SK-N-MC (cell line): ENCODE measurements around the gene GET4.

Source experiments
- EZH2 ChIP-seq: fragments of 200-600 bp; sonication (generic); IDR thresholded peaks from one replicate; pipeline ENCODE4 v1.6.1; 2017; ENCODE audit warnings: antibody characterized with exemption
- FOXP2 ChIP-seq: optimal IDR thresholded peaks from 2 replicates; pipeline ENCODE3; 2011; ENCODE audit warnings: mild to moderate bottlenecking, moderate library complexity; ENCODE audit not compliant: insufficient read depth; ENCODE audit errors: extremely low read length, control extremely low read depth
- POLR2AphosphoS5 ChIP-seq: IDR thresholded peaks from 2 replicates; pipeline ENCODE4 v1.6.1; 2012; ENCODE audit warnings: mild to moderate bottlenecking, low read depth, low read length, borderline replicate concordance

DNA sequence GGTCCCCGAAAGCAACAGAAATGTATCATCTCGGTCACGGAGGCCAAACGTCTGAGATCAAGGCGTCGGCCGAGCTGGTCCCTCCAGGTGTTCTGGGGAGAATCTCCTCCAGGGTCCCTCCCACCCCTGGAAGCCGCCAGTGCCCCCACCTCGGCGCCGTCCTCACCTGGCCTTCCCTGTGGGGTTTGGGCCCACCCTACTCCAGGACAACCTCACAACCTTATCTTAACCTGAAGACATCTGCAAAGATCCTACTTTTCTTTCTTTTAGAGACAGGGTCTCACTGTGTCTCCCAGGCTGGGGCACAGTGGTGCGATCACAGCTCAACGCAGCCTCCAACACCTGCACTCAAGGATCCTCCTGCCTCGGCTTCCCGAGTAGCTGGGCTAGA lies 44.7 kb downstream of the GET4 start:
- TF ChIP-seq POLR2AphosphoS5 (no peak), EZH2 (no peak), FOXP2 (no peak)
